HG03558 (cell line): ENCODE data around the gene IL11.

Experiments
- ATAC-seq: cut with Tn5 transposase; IDR thresholded peaks from one replicate; pipeline ENCODE4 v1.9.1; 2021; ENCODE audit warnings: moderate number of reproducible peaks; ENCODE audit not compliant: unreplicated experiment; ENCODE audit errors: extremely low read depth

The IL11 gene

GRCh38 chr19:55391702-55392615, 21.7 kb upstream of the IL11 start:
- ATAC-seq, result no peak

GRCh38 chr19:55391191-55391670, 21.0 kb upstream of the IL11 start:
- ATAC-seq, result no peak

- no peak for ATAC-seq
Measured at GRCh38 chr19:55390461-55390880, 20.2 kb upstream of the IL11 start.

- ATAC-seq, result no peak
Measured at GRCh38 chr19:55389386-55390317, 19.4 kb upstream of the IL11 start.

- ATAC-seq, result no peak
Measured at GRCh38 chr19:55387736-55388497, 17.7 kb upstream of the IL11 start.

GRCh38 chr19:55386493-55386971, 16.3 kb upstream of the IL11 start:
- no peak for ATAC-seq

GRCh38 chr19:55385724-55386492, 15.6 kb upstream of the IL11 start, which contains the start of gene RPL28:
TSS of gene RPL28 (plus strand) at chr19:55385932. CDS start at chr19:55386358, 426 bp downstream.
- peak; percentile 33 for ATAC-seq

- ATAC-seq, result peak; percentile 29
Measured at GRCh38 chr19:55384920-55385723, 14.9 kb upstream of the IL11 start.

- ATAC-seq, result no peak
Measured at GRCh38 chr19:55384131-55384919, 14.1 kb upstream of the IL11 start, which contains the start of gene TMEM238. TSS of gene TMEM238 (minus strand) at chr19:55384292. CDS start at chr19:55384259, 33 bp downstream.

GRCh38 chr19:55383279-55384130, 13.2 kb upstream of the IL11 start:
- no peak for ATAC-seq

- no peak for ATAC-seq
Measured at GRCh38 chr19:55382522-55383054, 12.3 kb upstream of the IL11 start.

GRCh38 chr19:55382013-55382412, 11.8 kb upstream of the IL11 start:
- no peak for ATAC-seq

GRCh38 chr19:55379174-55379573, 8.9 kb upstream of the IL11 start:
- no peak for ATAC-seq

- ATAC-seq, result no peak
Measured at GRCh38 chr19:55377356-55378131, 7.3 kb upstream of the IL11 start.

GRCh38 chr19:55376241-55376933, 6.1 kb upstream of the IL11 start, which contains the start of gene TMEM190:
TSS of gene TMEM190 (plus strand) at chr19:55376826. CDS start at chr19:55376854, 28 bp downstream.
- no peak for ATAC-seq
